H1 (cell line): ENCODE results near the gene HEATR5A. TPM values are rescaled to one million over a fixed set of nuclear protein-coding genes. Genes with fewer than 3 reads are reported as not detected.

Experiments
- CTCF ChIA-PET: fragments of 300-600 bp; sonication (Branson Sonifier 250); formaldehyde crosslinking; loops from one replicate; lab custom pipeline; 2021; ENCODE audit not compliant: partially characterized antibody; lab: Charles Lee
- POLR2A ChIA-PET: fragments of 300-600 bp; sonication (Branson Sonifier 250); formaldehyde crosslinking; loops from one replicate; lab custom pipeline; 2021; ENCODE audit warnings: inconsistent platforms; ENCODE audit not compliant: partially characterized antibody; lab: Charles Lee
- DNase-seq, 2 experiments: peaks; one replicate each; pipeline versions ENCODE4 v3.0.0 to v3.0.0-alpha.2; 2010 to 2022; ENCODE audit warnings: low spot score in 2 of 2, low read depth in 1 of 2, mixed read lengths in 1 of 2
- FAIRE-seq: peaks from 2 replicates; lab custom pipeline; 2011; peaks lifted over from hg19 to GRCh38; lab: Jason Lieb, UNC
- H2AFZ ChIP-seq: 2 replicates; pipeline ENCODE4 v1.8.1; 2012; ENCODE audit warnings: low read length, inconsistent platforms
- H2AK5ac ChIP-seq: 2 replicates; pipeline ENCODE4 v1.6.1; 2013; ENCODE audit warnings: low read depth, low read length
- H2BK120ac ChIP-seq: replicated peaks from 2 replicates; pipeline ENCODE3; 2013; ENCODE audit warnings: low read depth, low read length, inconsistent platforms
- H2BK12ac ChIP-seq: 2 replicates; pipeline ENCODE4 v1.6.1; 2013; ENCODE audit warnings: low read depth, low read length
- H2BK15ac ChIP-seq: 2 replicates; pipeline ENCODE4 v1.6.1; 2013; ENCODE audit warnings: low read length
- H2BK20ac ChIP-seq: 2 replicates; pipeline ENCODE4 v1.6.1; 2013; ENCODE audit warnings: low read length
- H2BK5ac ChIP-seq: 2 replicates; pipeline ENCODE4 v1.6.1; 2013; ENCODE audit warnings: low read depth, low read length
- H3K14ac ChIP-seq: 2 replicates; pipeline ENCODE4 v1.6.1; 2013; ENCODE audit warnings: inconsistent platforms; ENCODE audit not compliant: insufficient read length
- H3K18ac ChIP-seq: 2 replicates; pipeline ENCODE4 v1.6.1; 2013; ENCODE audit warnings: low read length; ENCODE audit errors: extremely low read depth
- H3K23ac ChIP-seq: 2 replicates; pipeline ENCODE4 v1.6.1; 2013; ENCODE audit warnings: inconsistent platforms; ENCODE audit not compliant: insufficient read length
- H3K23me2 ChIP-seq: 2 replicates; pipeline ENCODE4 v1.6.1; 2013; ENCODE audit warnings: low read depth, low read length
- H3K27ac ChIP-seq: 2 replicates; pipeline ENCODE4 v1.6.1; 2011; ENCODE audit warnings: low read depth, low read length, inconsistent platforms
- H3K27me3 ChIP-seq, 4 experiments: replicated peaks in 1 of 4; 1 replicate in 1 of 4; 2 replicates in 3 of 4; pipeline versions ENCODE4 v1.6.1 to v1.8.1; 2011 to 2013; ENCODE audit warnings: low read length in 3 of 4, mild to moderate bottlenecking in 3 of 4, inconsistent platforms in 2 of 4, mixed read lengths in 2 of 4, moderate library complexity in 1 of 4; ENCODE audit not compliant: control insufficient read depth in 3 of 4, insufficient read depth in 3 of 4; ENCODE audit errors: extremely low read depth in 1 of 4
- H3K36me3 ChIP-seq, 4 experiments: 2 replicates each; pipeline versions ENCODE4 v1.6.1 to v1.8.1; 2011 to 2013; ENCODE audit warnings: mild to moderate bottlenecking in 4 of 4, low read length in 3 of 4, moderate library complexity in 2 of 4, control low read depth in 1 of 4, inconsistent platforms in 1 of 4; ENCODE audit not compliant: insufficient read depth in 4 of 4, control insufficient read depth in 2 of 4
- H3K4ac ChIP-seq: replicated peaks from 2 replicates; pipeline ENCODE3; 2013; ENCODE audit warnings: low read length, low read depth, mixed read lengths, inconsistent platforms; ENCODE audit not compliant: insufficient read length
- H3K4me1 ChIP-seq, 4 experiments: replicated peaks in 1 of 4; 1 replicate in 1 of 4; 2 replicates in 3 of 4; pipeline versions ENCODE4 v1.6.1 to v1.8.1; 2011 to 2013; ENCODE audit warnings: low read length in 3 of 4, inconsistent platforms in 2 of 4, mixed read lengths in 1 of 4; ENCODE audit not compliant: insufficient read depth in 4 of 4, control insufficient read depth in 3 of 4
- H3K4me2 ChIP-seq, 2 experiments: 2 replicates each; pipeline versions ENCODE4 v1.6.1 to v1.8.1; 2011 to 2013; ENCODE audit warnings: low read depth in 2 of 2, low read length in 2 of 2, control low read depth in 1 of 2, inconsistent platforms in 1 of 2, mild to moderate bottlenecking in 1 of 2; ENCODE audit not compliant: insufficient read depth in 1 of 2
- H3K4me3 ChIP-seq, 4 experiments: fragments of 200-600, 300-600 bp in 1 of 4; sonication (generic), shearing (Covaris generic), sonication (Bioruptor Twin) in 1 of 4; 2 replicates each; pipeline versions ENCODE4 v1.5.1 to v1.8.1; 2011 to 2016; ENCODE audit warnings: low read length in 4 of 4, low read depth in 3 of 4, control low read depth in 2 of 4, inconsistent platforms in 2 of 4, mild to moderate bottlenecking in 2 of 4, mixed read lengths in 1 of 4, moderate library complexity in 1 of 4; ENCODE audit not compliant: insufficient read depth in 2 of 4; ENCODE audit errors: extremely low read depth in 1 of 4
- H3K56ac ChIP-seq: replicated peaks from 2 replicates; pipeline ENCODE3; 2013; ENCODE audit warnings: low read depth, mild to moderate bottlenecking, mixed read lengths, low read length, inconsistent platforms; ENCODE audit not compliant: insufficient read length
- H3K79me1 ChIP-seq: 2 replicates; pipeline ENCODE4 v1.6.1; 2013; ENCODE audit warnings: low read depth, low read length, control low read depth
- H3K79me2 ChIP-seq, 2 experiments: 2 replicates each; pipeline versions ENCODE4 v1.6.1 to v1.8.1; 2012 to 2013; ENCODE audit warnings: low read length in 2 of 2, mild to moderate bottlenecking in 2 of 2, inconsistent platforms in 1 of 2; ENCODE audit not compliant: insufficient read depth in 2 of 2, control insufficient read depth in 1 of 2
- H3K9ac ChIP-seq, 4 experiments: replicated peaks in 1 of 4; 1 replicate in 1 of 4; 2 replicates in 3 of 4; pipeline versions ENCODE4 v1.6.1 to v1.8.1; 2011 to 2013; ENCODE audit warnings: low read depth in 3 of 4, low read length in 3 of 4, control low read depth in 2 of 4, mild to moderate bottlenecking in 2 of 4, moderate library complexity in 2 of 4, inconsistent platforms in 1 of 4; ENCODE audit errors: extremely low read depth in 1 of 4
- H3K9me3 ChIP-seq, 2 experiments: 2 replicates each; pipeline versions ENCODE4 v1.6.1 to v1.8.1; 2012 to 2013; ENCODE audit warnings: mild to moderate bottlenecking in 2 of 2, moderate library complexity in 2 of 2, control low read depth in 1 of 2, inconsistent platforms in 1 of 2, low read depth in 1 of 2, low read length in 1 of 2, mixed read lengths in 1 of 2; ENCODE audit not compliant: insufficient read depth in 2 of 2
- H4K20me1 ChIP-seq, 2 experiments: replicated peaks in 1 of 2; 2 replicates each; pipeline versions ENCODE3 to v1.8.1; 2011 to 2013; ENCODE audit warnings: inconsistent platforms in 2 of 2, low read length in 2 of 2, mild to moderate bottlenecking in 1 of 2; ENCODE audit not compliant: insufficient read depth in 2 of 2, control insufficient read depth in 1 of 2
- H4K5ac ChIP-seq: 2 replicates; pipeline ENCODE4 v1.6.1; 2013; ENCODE audit warnings: low read length, low read depth, mixed read lengths, inconsistent platforms; ENCODE audit not compliant: insufficient read length
- H4K8ac ChIP-seq: 2 replicates; pipeline ENCODE4 v1.8.0; 2013; ENCODE audit warnings: mild to moderate bottlenecking, moderate library complexity, low read length, inconsistent platforms; ENCODE audit not compliant: insufficient read depth; ENCODE audit errors: extremely low read depth
- H4K91ac ChIP-seq: replicated peaks from 2 replicates; pipeline ENCODE3; 2013; ENCODE audit warnings: low read length, mixed read lengths, inconsistent platforms; ENCODE audit not compliant: insufficient read length
- ASH2L ChIP-seq: fragments of 200-600, 300-600 bp; sonication (generic); IDR thresholded peaks from one replicate; pipeline ENCODE4 v1.7.1; 2017; ENCODE audit warnings: low read length
- BRCA1 ChIP-seq: IDR thresholded peaks from 2 replicates; pipeline ENCODE4 v1.6.1; 2012; ENCODE audit warnings: low read depth, low read length, improper control_type of control experiment
- CHD1 ChIP-seq: IDR thresholded peaks from 2 replicates; pipeline ENCODE4 v1.6.1; 2012; ENCODE audit warnings: low read depth, low read length, improper control_type of control experiment
- CHD2 ChIP-seq: IDR thresholded peaks from 2 replicates; pipeline ENCODE4 v1.6.1; 2012; ENCODE audit warnings: low read length, improper control_type of control experiment
- EGR1 ChIP-seq: IDR thresholded peaks from 2 replicates; pipeline ENCODE4 v1.6.1; 2011; ENCODE audit warnings: low read depth, low read length, borderline replicate concordance
- EP300 ChIP-seq, 2 experiments: IDR thresholded peaks; 1 replicate in 1 of 2; 2 replicates in 1 of 2; pipeline ENCODE4 v1.6.1; 2011 to 2012; ENCODE audit warnings: low read depth in 2 of 2, low read length in 2 of 2, mild to moderate bottlenecking in 2 of 2, borderline replicate concordance in 1 of 2, inconsistent platforms in 1 of 2, moderate library complexity in 1 of 2
- JUN ChIP-seq: IDR thresholded peaks from 2 replicates; pipeline ENCODE4 v1.6.1; 2011; ENCODE audit warnings: low read depth, mild to moderate bottlenecking, improper control_type of control experiment, low read length
- MAFK ChIP-seq: IDR thresholded peaks from 2 replicates; pipeline ENCODE4 v1.6.1; 2012; ENCODE audit warnings: low read depth, mild to moderate bottlenecking, improper control_type of control experiment, low read length
- NANOG ChIP-seq: IDR thresholded peaks from 2 replicates; pipeline ENCODE4 v1.6.1; 2011; ENCODE audit warnings: low read length, low read depth, mild to moderate bottlenecking, inconsistent platforms; ENCODE audit not compliant: insufficient read depth, poor library complexity, severe bottlenecking
- POLR2AphosphoS5 ChIP-seq: IDR thresholded peaks from 2 replicates; pipeline ENCODE4 v1.6.1; 2011; ENCODE audit warnings: low read depth, low read length
- POU5F1 ChIP-seq: IDR thresholded peaks from 2 replicates; pipeline ENCODE4 v1.6.1; 2011; ENCODE audit warnings: low read depth, mild to moderate bottlenecking, low read length, moderate library complexity
- RFX5 ChIP-seq: IDR thresholded peaks from 2 replicates; pipeline ENCODE4 v1.6.1; 2011; ENCODE audit warnings: low read depth, low read length, improper control_type of control experiment, borderline replicate concordance
- RNF2 ChIP-seq: fragments of 200-900, 300-1000 bp; sonication (generic); IDR thresholded peaks from 2 replicates; pipeline ENCODE4 v1.7.1; 2016; ENCODE audit warnings: borderline replicate concordance, low read depth, mild to moderate bottlenecking, antibody characterized with exemption, low read length; ENCODE audit not compliant: poor library complexity, severe bottlenecking; ENCODE audit errors: missing control alignments
- RXRA ChIP-seq: IDR thresholded peaks from 2 replicates; pipeline ENCODE4 v1.6.1; 2011; ENCODE audit warnings: low read depth, mild to moderate bottlenecking, low read length, moderate library complexity; ENCODE audit not compliant: insufficient read depth
- SRF ChIP-seq: IDR thresholded peaks from 2 replicates; pipeline ENCODE4 v1.6.1; 2011; ENCODE audit warnings: mild to moderate bottlenecking, low read depth, low read length, moderate library complexity
- TAF7 ChIP-seq: optimal IDR thresholded peaks from 2 replicates; pipeline ENCODE3; 2011; ENCODE audit warnings: low read depth, mild to moderate bottlenecking, inconsistent platforms, low read length, moderate library complexity, borderline replicate concordance
- WGBS, 2 experiments: shearing (Covaris generic) in 1 of 2; methylation state at CpG; one replicate each; pipeline versions ENCODE4 v1.1.6 to v1.1.7; 2013 to 2015; ENCODE audit warnings: low lambda C conversion rate in 2 of 2, mixed read lengths in 2 of 2, inconsistent platforms in 1 of 2, low coverage in 1 of 2, missing lambda C conversion rate in 1 of 2; ENCODE audit not compliant: insufficient replicate concordance in 2 of 2, insufficient coverage in 1 of 2, insufficient read length in 1 of 2; ENCODE audit errors: extremely low coverage in 1 of 2, missing lambda C conversion rate in 1 of 2; 5-methylcytosine and 5-hydroxymethylcytosine counted together
- polyA plus RNA-seq, 7 experiments: library from polyadenylated mRNA; depleted of rRNA in 3 of 7; stranded (reverse) in 5 of 7; unstranded in 2 of 7; fragments of >200 nt in 5 of 7; fragments of 200-250 nt in 2 of 7; gene quantifications; 1 replicate in 5 of 7; 2 replicates in 1 of 7; 4 replicates in 1 of 7; pipeline versions ENCODE4 v1.2.1 to v1.2.3, GENCODE V29; 2011 to 2013; ENCODE audit warnings: missing spikeins in 2 of 7, mixed read lengths in 2 of 7
- total RNA-seq: library from RNA; stranded (reverse); fragmentation: NEBNext Ultra II Directional; extraction: Animal tissue kit (Norgen Biotek cat#: 25700); gene quantifications from 2 replicates; pipeline ENCODE4 v1.2.1, GENCODE V29; 2021

Gene HEATR5A
- total and polyA plus RNA-seq, 2 of the 8 experiments (the other 6 are each of a cell fraction or from before 2014, with no cell fraction given) = 9.0 to 36.2 TPM

DNA sequence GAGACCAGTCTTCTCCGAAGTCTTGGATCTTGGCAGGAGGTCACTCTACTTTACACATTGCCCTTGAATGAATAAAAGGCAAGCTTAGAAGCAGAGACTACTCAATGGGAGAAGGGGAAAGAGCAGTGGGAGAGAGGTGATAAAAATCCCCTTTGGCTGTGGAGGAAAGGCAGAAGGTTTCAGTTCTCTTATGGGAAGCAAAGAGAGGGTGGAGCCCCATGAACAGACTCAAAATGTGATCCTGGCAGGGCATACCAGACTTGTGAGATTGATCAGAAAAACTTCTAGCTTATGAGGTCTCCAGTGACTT lies 163.2 kb downstream of the HEATR5A start:
- Histone ChIP-seq H3K4me2 (no peak overlapping the region), H2BK5ac (no peak overlapping the region), H2BK12ac (no peak overlapping the region), H2AFZ (no peak overlapping the region), H2AK5ac (no peak overlapping the region), H3K36me3 (no peaks in the 10 kb centered on the region), H2BK120ac (no peak overlapping the region), H3K4me1 (no peaks in the 10 kb centered on the region), H2BK15ac (no peak overlapping the region), H3K9me3 (no peaks in the 10 kb centered on the region), H2BK20ac (no peak overlapping the region), H4K5ac (no peak overlapping the region), H4K8ac (no peak overlapping the region), H3K27me3 (no peaks in the 10 kb centered on the region), H4K20me1 (no peaks in the 10 kb centered on the region), H3K4me3 (no peak overlapping the region), H3K56ac (no peak overlapping the region), H3K23me2 (no peaks in the 10 kb centered on the region), H3K79me2 (no peaks in the 10 kb centered on the region), H3K23ac (no peak overlapping the region), H3K14ac (no peak overlapping the region), H3K18ac (no peak overlapping the region), H3K27ac (no peak overlapping the region), H3K79me1 (no peaks in the 10 kb centered on the region), H3K4ac (no peak overlapping the region), H4K91ac (no peak overlapping the region), H3K9ac (no peak overlapping the region)
- TF ChIP-seq NANOG (no peak), JUN (no peak), EGR1 (no peak), SRF (no peak), POLR2AphosphoS5 (no peak), CHD1 (no peak), EP300 (IDR thresholded peaks at IDR 0.05; ENCODE audit: borderline replicate concordance in 1 of 2, low read depth in 2 of 2, low read length in 2 of 2) (no peak), RFX5 (no peak), RXRA (no peak), MAFK (no peak), BRCA1 (no peak), TAF7 (no peak), CHD2 (no peak), POU5F1 (no peak), RNF2 (no peak), ASH2L (no peak)
- CTCF ChIA-PET = interaction anchor here (1.0 to 1.2 kb wide), 2 partner anchors 50 to 64 kb away, joined by 3 read pairs; partner anchors contain the start of gene HECTD1
- 100% methylated on average over 1 of the region's 1 CpG; no CpG with 5 or more reads in 1 of the 2 experiments for WGBS, 2 experiments
- FAIRE-seq (no peak), DNase-seq (no peak)
- POLR2A ChIA-PET = no interaction called here
